ENCODE results near the gene PALLD. TPM values are rescaled to one million over a fixed set of nuclear protein-coding genes. Genes with fewer than 3 reads are reported as not detected.
A peak's percentile ranks its signal among the peaks of the same experiment; 100 is the strongest.

The PALLD gene
- total and polyA plus RNA-seq, 2 experiments from 2014 or later = 17.9 to 30.5 TPM

- Histone ChIP-seq H3K79me2 (ENCODE audit: insufficient read depth) (no peaks in the 10 kb centered on the region), H3K4me1 (ENCODE audit: insufficient read depth) (peaks cover 36% of the 10 kb centered on the region)
- WGBS, 2 experiments (ENCODE audit: low coverage in 1 of 2, low lambda C conversion rate in 2 of 2, missing lambda C conversion rate in 2 of 2) = 95 to 100% methylated on average over 3 of the region's 3 CpGs
Observed at GRCh38 chr4:168557658-168558057, 60.8 kb downstream of the PALLD start.

GRCh38 chr4:168558599-168558998 lies 61.7 kb downstream of the PALLD start:
- peaks cover 36% of the 10 kb centered on the region for H3K4me1 ChIP-seq (ENCODE audit: insufficient read depth)
- H3K9me3 ChIP-seq (ENCODE audit: low read depth) = no peaks in the 10 kb centered on the region
- TF ChIP-seq EZH2phosphoT487 (IDR thresholded peaks at IDR 0.05; ENCODE audit: insufficient read depth, low read depth) (no peak), EZH2 (IDR thresholded peaks at IDR 0.05; ENCODE audit: insufficient read depth, poor library complexity, severe bottlenecking) (no peak)
- H3K79me2 ChIP-seq (ENCODE audit: insufficient read depth) = no peaks in the 10 kb centered on the region
- WGBS, 2 experiments (ENCODE audit: low coverage in 1 of 2, low lambda C conversion rate in 2 of 2, missing lambda C conversion rate in 2 of 2) = 74 to 88% methylated on average over 1 of the region's 1 CpG
- H3K9me2 ChIP-seq (ENCODE audit: insufficient read depth) = no peaks in the 10 kb centered on the region
- no peak overlapping the region for H3K27ac ChIP-seq
- DNase-seq = peak; percentile 30
- H4K20me1 ChIP-seq (ENCODE audit: insufficient read depth) = no peaks in the 10 kb centered on the region
- H3K4me3 ChIP-seq = no peak overlapping the region
- no peaks in the 10 kb centered on the region for H3K36me3 ChIP-seq (ENCODE audit: low read depth)
- in situ Hi-C loops (cut with MboI) = no loop called here
- H3F3A ChIP-seq (ENCODE audit: insufficient read depth) = 0 out of 2 replicates have a peak, but pooled peaks cover 8% of the 10 kb centered on the region
- no peak overlapping the region for H3K9ac ChIP-seq
- H3K4me2 ChIP-seq (ENCODE audit: unreplicated experiment) = no peak overlapping the region
- H3K27me3 ChIP-seq (replicated peaks; ENCODE audit: insufficient read depth) = no peaks in the 10 kb centered on the region
- H2AFZ ChIP-seq = no peak overlapping the region

More at GRCh38 chr4:168557658-168558057, 60.8 kb downstream of the PALLD start:
- TF ChIP-seq EZH2phosphoT487 (IDR thresholded peaks at IDR 0.05; ENCODE audit: insufficient read depth, low read depth) (no peak), EZH2 (IDR thresholded peaks at IDR 0.05; ENCODE audit: insufficient read depth, poor library complexity, severe bottlenecking) (no peak)
- no peaks in the 10 kb centered on the region for H3K9me3 ChIP-seq (ENCODE audit: low read depth)
- no peak overlapping the region for H3K27ac ChIP-seq
- no peak for DNase-seq
- H3K36me3 ChIP-seq (ENCODE audit: low read depth) = no peaks in the 10 kb centered on the region
- H4K20me1 ChIP-seq (ENCODE audit: insufficient read depth) = no peaks in the 10 kb centered on the region
- no peak overlapping the region for H3K4me3 ChIP-seq
- no peaks in the 10 kb centered on the region for H3K9me2 ChIP-seq (ENCODE audit: insufficient read depth)
- 0 out of 2 replicates have a peak, but pooled peaks cover 8% of the 10 kb centered on the region for H3F3A ChIP-seq (ENCODE audit: insufficient read depth)
- no peak overlapping the region for H3K4me2 ChIP-seq (ENCODE audit: unreplicated experiment)
- in situ Hi-C loops (cut with MboI) = no loop called here
- no peaks in the 10 kb centered on the region for H3K27me3 ChIP-seq (replicated peaks; ENCODE audit: insufficient read depth)
- no peak overlapping the region for H2AFZ ChIP-seq
- H3K9ac ChIP-seq = no peak overlapping the region

- Histone ChIP-seq H3K4me2 (ENCODE audit: unreplicated experiment) (no peak overlapping the region), H3K36me3 (ENCODE audit: low read depth) (no peaks in the 10 kb centered on the region), H3K9ac (no peak overlapping the region), H3K79me2 (ENCODE audit: insufficient read depth) (no peaks in the 10 kb centered on the region), H3K27ac (no peak overlapping the region), H4K20me1 (ENCODE audit: insufficient read depth) (no peaks in the 10 kb centered on the region), H3K27me3 (replicated peaks; ENCODE audit: insufficient read depth) (no peaks in the 10 kb centered on the region), H2AFZ (no peak overlapping the region), H3F3A (ENCODE audit: insufficient read depth) (0 out of 2 replicates have a peak, but pooled peaks cover 8% of the 10 kb centered on the region), H3K9me2 (ENCODE audit: insufficient read depth) (no peaks in the 10 kb centered on the region), H3K4me1 (ENCODE audit: insufficient read depth) (peaks cover 36% of the 10 kb centered on the region), H3K9me3 (ENCODE audit: low read depth) (no peaks in the 10 kb centered on the region), H3K4me3 (no peak overlapping the region)
- TF ChIP-seq EZH2phosphoT487 (IDR thresholded peaks at IDR 0.05; ENCODE audit: insufficient read depth, low read depth) (no peak), EZH2 (IDR thresholded peaks at IDR 0.05; ENCODE audit: insufficient read depth, poor library complexity, severe bottlenecking) (no peak)
- in situ Hi-C loops (cut with MboI) = no loop called here
- WGBS, 2 experiments (ENCODE audit: low coverage in 1 of 2, low lambda C conversion rate in 2 of 2, missing lambda C conversion rate in 2 of 2) = 29 to 33% methylated on average over 3 of the region's 3 CpGs
- peak; percentile 30 for DNase-seq
Observed at GRCh38 chr4:168560184-168561180, 63.6 kb downstream of the PALLD start.

- TF ChIP-seq EZH2 (IDR thresholded peaks at IDR 0.05; ENCODE audit: insufficient read depth, poor library complexity, severe bottlenecking) = no peak
- H3K4me3 ChIP-seq = no peak overlapping the region
- no peaks in the 10 kb centered on the region for H3K79me2 ChIP-seq (ENCODE audit: insufficient read depth)
- no peak overlapping the region for H3K9ac ChIP-seq
- H3F3A ChIP-seq (ENCODE audit: insufficient read depth) = 0 out of 2 replicates have a peak, but pooled peaks cover 8% of the 10 kb centered on the region
- WGBS, 2 experiments (ENCODE audit: low coverage in 1 of 2, low lambda C conversion rate in 2 of 2, missing lambda C conversion rate in 2 of 2) = 37 to 42% methylated on average over 3 of the region's 3 CpGs
- DNase-seq = peak; percentile 59
- no peak overlapping the region for H2AFZ ChIP-seq
- H3K9me2 ChIP-seq (ENCODE audit: insufficient read depth) = no peaks in the 10 kb centered on the region
- no peaks in the 10 kb centered on the region for H3K9me3 ChIP-seq (ENCODE audit: low read depth)
- H3K27ac ChIP-seq = no peak overlapping the region
- H3K4me1 ChIP-seq (ENCODE audit: insufficient read depth) = peaks cover 36% of the 10 kb centered on the region
- in situ Hi-C loops (cut with MboI) = no loop called here
- H4K20me1 ChIP-seq (ENCODE audit: insufficient read depth) = no peaks in the 10 kb centered on the region
- H3K27me3 ChIP-seq (replicated peaks; ENCODE audit: insufficient read depth) = no peaks in the 10 kb centered on the region
- H3K4me2 ChIP-seq (ENCODE audit: unreplicated experiment) = no peak overlapping the region
- no peaks in the 10 kb centered on the region for H3K36me3 ChIP-seq (ENCODE audit: low read depth)
Observed at GRCh38 chr4:168562041-168562571, 65.3 kb downstream of the PALLD start.

Measured in GM23248 (cell line).